CD4-positive, alpha-beta T cell treated with Interleukin-1 beta for 1 hour (primary cell): Measurements from ENCODE around the gene MPC1.

Source experiments
- DNase-seq, 2 donors: peaks; one replicate each; pipeline ENCODE4 v3.0.0-alpha.2; 2020 to 2022

Gene MPC1

GRCh38 chr6:166382933-166383801 lies at the start of gene MPC1:
Gene MPC1, minus strand, starts transcription at chr6:166382940. Its CDS starts 64 bp downstream, at chr6:166382876.
- DNase-seq = peak; percentile 94 to 95

GRCh38 chr6:166430269-166430668 lies 47.5 kb upstream of the MPC1 start:
- no peak for DNase-seq

GRCh38 chr6:166424431-166424830 lies 41.7 kb upstream of the MPC1 start:
- no peak for DNase-seq

GRCh38 chr6:166423781-166424180 lies 41.0 kb upstream of the MPC1 start:
- no peak for DNase-seq

- DNase-seq = no peak
Observed at GRCh38 chr6:166423051-166423745, 40.5 kb upstream of the MPC1 start.

GRCh38 chr6:166422201-166422940 lies 39.6 kb upstream of the MPC1 start:
- no peak for DNase-seq

- DNase-seq = no peak
Observed at GRCh38 chr6:166420351-166420750, 37.6 kb upstream of the MPC1 start.

- no peak for DNase-seq
Observed at GRCh38 chr6:166419717-166420116, 37.0 kb upstream of the MPC1 start.

GRCh38 chr6:166419286-166419685 lies 36.5 kb upstream of the MPC1 start:
- DNase-seq = peak; percentile 56 to 59

GRCh38 chr6:166418691-166419143 lies 36.0 kb upstream of the MPC1 start:
- no peak for DNase-seq

GRCh38 chr6:166417285-166417691 lies 34.5 kb upstream of the MPC1 start:
- DNase-seq = peak; percentile 44 to 71

GRCh38 chr6:166415833-166416347 lies 33.1 kb upstream of the MPC1 start:
- no peak for DNase-seq

GRCh38 chr6:166415306-166415705 lies 32.6 kb upstream of the MPC1 start:
- DNase-seq = peak; percentile 24 to 37

- DNase-seq = no peak
Observed at GRCh38 chr6:166413491-166413951, 30.8 kb upstream of the MPC1 start.

GRCh38 chr6:166412911-166413384 lies 30.2 kb upstream of the MPC1 start:
- DNase-seq = no peak

- no peak for DNase-seq
Observed at GRCh38 chr6:166412156-166412910, 29.6 kb upstream of the MPC1 start.

GRCh38 chr6:166411721-166412151 lies 29.0 kb upstream of the MPC1 start:
- DNase-seq = peak; percentile 30 to 44

- no peak for DNase-seq
Observed at GRCh38 chr6:166411271-166411670, 28.5 kb upstream of the MPC1 start.

- DNase-seq = no peak
Observed at GRCh38 chr6:166410426-166410935, 27.7 kb upstream of the MPC1 start.

- DNase-seq = no peak
Observed at GRCh38 chr6:166408936-166409755, 26.4 kb upstream of the MPC1 start.

- DNase-seq = no peak
Observed at GRCh38 chr6:166406197-166406596, 23.5 kb upstream of the MPC1 start.
